B cell (primary cell): ENCODE data around the gene HEBP1. TPM values are rescaled to one million over a fixed set of nuclear protein-coding genes. Genes with fewer than 3 reads are reported as not detected.

Source experiments
- ATAC-seq: fragments of 200-7000 bp; cut with Tn5 transposase; one replicate; pipeline ENCODE4 v1.10.0; 2021; ENCODE audit warnings: low read depth, mild to moderate bottlenecking, moderate number of reproducible peaks, moderate library complexity
- CTCF ChIA-PET: fragments of 350-600 bp; sonication (Branson Sonifier 250); formaldehyde crosslinking; loops from one replicate; lab custom pipeline; 2021; ENCODE audit warnings: antibody characterized with exemption, inconsistent platforms; lab: Charles Lee
- POLR2A ChIA-PET: fragments of 350-600 bp; sonication (Branson Sonifier 250); formaldehyde crosslinking; loops from one replicate; lab custom pipeline; 2021; ENCODE audit warnings: antibody characterized with exemption; lab: Charles Lee
- DNase-seq: peaks from one replicate; pipeline ENCODE4 v3.0.0; 2013
- H2AFZ ChIP-seq: 2 replicates; pipeline ENCODE4 v1.6.1; 2012; ENCODE audit warnings: mild to moderate bottlenecking, low read depth, low read length; ENCODE audit not compliant: insufficient read depth, poor library complexity, severe bottlenecking
- H3K27ac ChIP-seq, 2 donors: 1 replicate in 1 of 2; 2 replicates in 1 of 2; pipeline ENCODE4 v1.5.1; 2012 to 2013; ENCODE audit warnings: low read length in 2 of 2, mild to moderate bottlenecking in 2 of 2, moderate library complexity in 1 of 2
- H3K27me3 ChIP-seq, 4 experiments: fragments of 200-600 bp in 1 of 4; sonication (generic) in 1 of 4; replicated peaks in 1 of 4; 1 replicate in 2 of 4; 2 replicates in 2 of 4; pipeline versions ENCODE4 v1.6.1 to v1.7.0; 2013 to 2016; ENCODE audit warnings: low read length in 3 of 4, mild to moderate bottlenecking in 2 of 4, mixed read lengths in 1 of 4, moderate library complexity in 1 of 4; ENCODE audit not compliant: insufficient read depth in 4 of 4, control insufficient read depth in 3 of 4; ENCODE audit errors: control extremely low read depth in 1 of 4
- H3K36me3 ChIP-seq, 2 experiments: replicated peaks in 1 of 2; 1 replicate in 1 of 2; 2 replicates in 1 of 2; pipeline versions ENCODE4 v1.6.1 to v1.7.1; 2013; ENCODE audit warnings: low read length in 1 of 2; ENCODE audit not compliant: insufficient read depth in 2 of 2, control insufficient read depth in 1 of 2; ENCODE audit errors: control extremely low read depth in 1 of 2, extremely low read depth in 1 of 2
- H3K4me1 ChIP-seq, 2 donors: fragments of 200-600 bp in 1 of 2; sonication (generic) in 1 of 2; 1 replicate in 1 of 2; 2 replicates in 1 of 2; pipeline versions ENCODE4 v1.5.1 to v1.6.1; 2013 to 2017; ENCODE audit warnings: low read length in 2 of 2; ENCODE audit not compliant: control insufficient read depth in 2 of 2, insufficient read depth in 2 of 2
- H3K4me2 ChIP-seq: replicated peaks from 2 replicates; pipeline ENCODE3; 2012; ENCODE audit warnings: mild to moderate bottlenecking, low read depth, low read length; ENCODE audit not compliant: poor library complexity, severe bottlenecking
- H3K4me3 ChIP-seq, 5 experiments: fragments of 200-600 bp in 1 of 5; sonication (generic) in 1 of 5; 1 replicate in 3 of 5; 2 replicates in 2 of 5; pipeline versions ENCODE4 v1.5.1 to v1.7.0; 2011 to 2016; ENCODE audit warnings: low read length in 4 of 5, mild to moderate bottlenecking in 4 of 5, low read depth in 2 of 5, control low read depth in 1 of 5, moderate library complexity in 1 of 5; ENCODE audit not compliant: insufficient read depth in 1 of 5; ENCODE audit errors: control extremely low read depth in 1 of 5, extremely low read depth in 1 of 5
- H3K79me2 ChIP-seq: fragments of 200-600 bp; sonication (generic); one replicate; pipeline ENCODE4 v1.6.0; 2016; ENCODE audit warnings: low read length; ENCODE audit not compliant: control insufficient read depth, insufficient read depth
- H3K9ac ChIP-seq: fragments of 200-600 bp; sonication (generic); 2 replicates; pipeline ENCODE4 v1.6.1; 2017; ENCODE audit warnings: mild to moderate bottlenecking, low read length, moderate library complexity
- H3K9me3 ChIP-seq, 3 donors: one replicate each; pipeline versions ENCODE4 v1.6.1 to v1.7.1; 2013; ENCODE audit warnings: low read length in 2 of 3; ENCODE audit not compliant: control insufficient read depth in 2 of 3, insufficient read depth in 1 of 3; ENCODE audit errors: control extremely low read depth in 1 of 3
- H4K20me1 ChIP-seq: 2 replicates; pipeline ENCODE4 v1.6.0; 2012; ENCODE audit warnings: mild to moderate bottlenecking, low read length; ENCODE audit not compliant: insufficient read depth, control insufficient read depth, poor library complexity, severe bottlenecking
- H3K27ac Mint-ChIP-seq: one replicate; pipeline ENCODE4 v1.8.0; 2021; ENCODE audit warnings: mixed read lengths
- H3K27me3 Mint-ChIP-seq: one replicate; pipeline ENCODE4 v1.8.0; 2021; ENCODE audit warnings: mixed read lengths
- H3K4me1 Mint-ChIP-seq: one replicate; pipeline ENCODE4 v1.8.0; 2021; ENCODE audit warnings: mixed read lengths
- H3K4me3 Mint-ChIP-seq: one replicate; pipeline ENCODE4 v1.8.0; 2021; ENCODE audit warnings: mixed read lengths
- H3K9me3 Mint-ChIP-seq: one replicate; pipeline ENCODE4 v1.8.0; 2022; ENCODE audit warnings: mixed read lengths; ENCODE audit not compliant: insufficient read depth
- EZH2 ChIP-seq: IDR thresholded peaks from 2 replicates; pipeline ENCODE4 v1.6.1; 2012; ENCODE audit warnings: borderline replicate concordance, low read depth, mild to moderate bottlenecking, moderate library complexity, low read length; ENCODE audit not compliant: insufficient read depth, poor library complexity, severe bottlenecking
- WGBS: methylation state at CpG from one replicate; pipeline ENCODE4 v1.1.5; 2013; ENCODE audit warnings: missing lambda C conversion rate; ENCODE audit not compliant: insufficient coverage; 5-methylcytosine and 5-hydroxymethylcytosine counted together
- intact Hi-C: fragments of 100-400 bp; cut with micrococcal nuclease; formaldehyde crosslinking; loops from one replicate; pipeline ENCODE4 v1.10.0; 2022
- polyA plus RNA-seq: library from polyadenylated mRNA; depleted of rRNA; stranded (reverse); fragments of >200 nt; gene quantifications from 2 replicates; pipeline ENCODE4 v1.2.3, GENCODE V29; 2012
- total RNA-seq, 2 donors: library from RNA; stranded (reverse); fragments of 120-200 nt in 1 of 2; gene quantifications; 1 replicate in 1 of 2; 2 replicates in 1 of 2; pipeline versions ENCODE4 v1.2.3 to v1.2.4, GENCODE V29; 2013 to 2022
- TF ChIP-seq, protein P1 (sequence below): fragments of 200-600 bp; IDR thresholded peaks from one replicate; pipeline ENCODE4 v1.8.0; 2022; ENCODE audit warnings: antibody characterized with exemption, mild to moderate bottlenecking

Gene HEBP1
- total and polyA plus RNA-seq, 2 donors (not counting 1 experiment from before 2014, with no cell fraction given) = 6.0 to 14.5 TPM

DNA sequence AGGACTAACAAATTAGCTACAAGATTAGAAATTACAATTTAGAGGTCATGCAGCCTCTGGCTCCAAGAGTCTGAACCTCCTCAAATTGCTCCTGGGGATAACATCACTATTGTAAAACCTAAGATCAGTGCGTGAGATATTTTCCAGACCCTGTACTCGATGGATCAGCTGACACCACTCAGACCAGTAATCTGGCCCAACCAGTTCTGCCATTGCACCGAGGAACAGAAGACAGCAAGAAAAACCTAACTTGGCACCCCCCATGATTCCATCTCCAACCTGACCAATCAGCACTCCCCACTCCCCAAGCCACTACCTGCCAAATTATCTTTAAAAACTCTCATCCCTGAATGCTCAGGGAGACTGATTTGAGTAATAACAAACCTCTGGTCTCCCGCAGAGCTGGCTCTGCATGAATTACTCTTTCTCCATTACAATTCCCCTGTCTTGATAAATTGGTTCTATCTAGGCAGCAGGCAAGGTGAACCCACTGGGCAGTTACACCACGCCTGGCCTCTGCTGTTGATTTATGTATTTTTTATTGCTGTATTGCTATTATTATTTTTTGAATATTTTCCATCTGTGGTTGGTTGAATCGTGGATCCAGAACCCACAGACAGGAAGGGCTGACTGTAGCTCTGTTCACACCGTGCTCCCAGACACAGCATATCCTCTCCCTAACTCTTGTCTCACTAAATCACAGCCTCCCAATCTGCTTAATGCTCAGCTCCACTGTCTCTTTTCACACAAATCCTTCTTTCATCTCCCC lies 9.2 kb downstream of the HEBP1 start:
- Histone ChIP-seq H3K79me2 (peaks cover 3% of the 10 kb centered on the region), H3K27ac (no peak overlapping the region), H3K36me3 (no peaks in the 10 kb centered on the region), H3K9ac (no peak overlapping the region), H4K20me1 (no peaks in the 10 kb centered on the region), H2AFZ (no peak overlapping the region), H3K4me2 (no peak overlapping the region), H3K9me3 (no peaks in the 10 kb centered on the region), H3K4me3 (no peak overlapping the region), H3K27me3 (no peaks in the 10 kb centered on the region), H3K4me1 (peaks cover 4 to 5% of the 10 kb centered on the region in 2 donors)
- no peaks in the 10 kb centered on the region for H3K9me3 Mint-ChIP-seq
- no peak for ATAC-seq
- no peak for TF ChIP-seq EZH2
- TF ChIP-seq, protein P1, sequence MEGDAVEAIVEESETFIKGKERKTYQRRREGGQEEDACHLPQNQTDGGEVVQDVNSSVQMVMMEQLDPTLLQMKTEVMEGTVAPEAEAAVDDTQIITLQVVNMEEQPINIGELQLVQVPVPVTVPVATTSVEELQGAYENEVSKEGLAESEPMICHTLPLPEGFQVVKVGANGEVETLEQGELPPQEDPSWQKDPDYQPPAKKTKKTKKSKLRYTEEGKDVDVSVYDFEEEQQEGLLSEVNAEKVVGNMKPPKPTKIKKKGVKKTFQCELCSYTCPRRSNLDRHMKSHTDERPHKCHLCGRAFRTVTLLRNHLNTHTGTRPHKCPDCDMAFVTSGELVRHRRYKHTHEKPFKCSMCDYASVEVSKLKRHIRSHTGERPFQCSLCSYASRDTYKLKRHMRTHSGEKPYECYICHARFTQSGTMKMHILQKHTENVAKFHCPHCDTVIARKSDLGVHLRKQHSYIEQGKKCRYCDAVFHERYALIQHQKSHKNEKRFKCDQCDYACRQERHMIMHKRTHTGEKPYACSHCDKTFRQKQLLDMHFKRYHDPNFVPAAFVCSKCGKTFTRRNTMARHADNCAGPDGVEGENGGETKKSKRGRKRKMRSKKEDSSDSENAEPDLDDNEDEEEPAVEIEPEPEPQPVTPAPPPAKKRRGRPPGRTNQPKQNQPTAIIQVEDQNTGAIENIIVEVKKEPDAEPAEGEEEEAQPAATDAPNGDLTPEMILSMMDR = no peak
- H3K27ac Mint-ChIP-seq = no peak overlapping the region
- no peaks in the 10 kb centered on the region for H3K27me3 Mint-ChIP-seq
- CTCF ChIA-PET = interaction anchor here (1.0 to 1.5 kb wide), 3 partner anchors 9 to 221 kb away, joined by 3 to 4 read pairs (median 3); no protein-coding TSS in a partner anchor
- H3K4me3 Mint-ChIP-seq = no peak overlapping the region
- DNase-seq = no peak
- H3K4me1 Mint-ChIP-seq = peaks cover 13% of the 10 kb centered on the region
- POLR2A ChIA-PET = no interaction called here
- intact Hi-C loops = no loop called here
- WGBS = 69% methylated on average over 5 of the region's 7 CpGs

DNA sequence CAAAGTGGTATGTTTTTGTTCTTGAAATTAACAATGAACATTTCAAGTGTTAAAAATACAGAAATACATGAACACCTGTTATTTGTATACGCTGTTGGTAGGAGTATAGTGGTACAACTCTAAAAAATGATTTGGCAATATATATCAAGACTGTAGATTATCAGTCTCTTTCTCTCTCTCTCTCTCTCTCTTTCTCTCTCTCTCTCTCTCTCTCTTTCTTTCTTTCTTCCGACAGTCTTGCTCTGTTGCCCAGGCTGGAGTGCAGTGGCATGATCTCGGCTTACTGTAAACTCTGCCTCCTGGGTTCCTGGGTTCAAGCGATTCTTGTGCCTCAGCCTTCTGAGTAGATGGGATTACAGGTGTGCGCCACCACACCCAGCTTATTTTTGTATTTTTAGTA lies 12.6 kb downstream of the HEBP1 start:
- Mint-ChIP-seq H3K27me3 (no peaks in the 10 kb centered on the region), H3K4me1 (peaks cover 3% of the 10 kb centered on the region), H3K4me3 (no peak overlapping the region), H3K27ac (no peak overlapping the region), H3K9me3 (no peaks in the 10 kb centered on the region)
- H3K4me1 ChIP-seq = peaks cover 0 to 3% of the 10 kb centered on the region in 2 donors
- peaks cover 2 to 5% of the 10 kb centered on the region in 2 experiments for H3K36me3 ChIP-seq
- H3K79me2 ChIP-seq = peaks cover 3% of the 10 kb centered on the region
- H3K4me3 ChIP-seq = no peak overlapping the region
- TF ChIP-seq, protein P1 = no peak
- TF ChIP-seq EZH2 = no peak
- ChIA-PET CTCF (interaction anchor here (0.6 to 4.2 kb wide), 2 partner anchors 225 to 1510 kb away, joined by 3 to 22 read pairs; no protein-coding TSS in a partner anchor), POLR2A (no interaction called here)
- H3K9me3 ChIP-seq = no peaks in the 10 kb centered on the region
- no peak overlapping the region for H2AFZ ChIP-seq
- H3K27me3 ChIP-seq = no peaks in the 10 kb centered on the region
- DNase-seq = no peak
- no peak overlapping the region for H3K27ac ChIP-seq
- H3K4me2 ChIP-seq = no peak overlapping the region
- no CpG with 5 or more reads among the region's 5 CpGs for WGBS
- no peaks in the 10 kb centered on the region for H4K20me1 ChIP-seq
- intact Hi-C loops = no loop called here
- no peak overlapping the region for H3K9ac ChIP-seq
- ATAC-seq = no peak
